DMS114 treated with DMSO at 0.1 percent for 48 hours (cell line): ENCODE results near the gene NSL1.
A peak's percentile ranks its signal among the peaks of the same experiment; 100 is the strongest.
"Not testable (repeated sequence)": the region's sequence is repeated elsewhere in the genome, so short reads cannot be mapped to it uniquely, and the experiment has no call there.

Experiments
- DNase-seq: peaks from one replicate; lab custom pipeline; 2025; ENCODE audit not compliant: unreplicated experiment; lab: John Stamatoyannopoulos, UW

The NSL1 gene

GRCh38 chr1:212752252-212752933, 39.2 kb downstream of the NSL1 start:
- no peak for DNase-seq

DNA sequence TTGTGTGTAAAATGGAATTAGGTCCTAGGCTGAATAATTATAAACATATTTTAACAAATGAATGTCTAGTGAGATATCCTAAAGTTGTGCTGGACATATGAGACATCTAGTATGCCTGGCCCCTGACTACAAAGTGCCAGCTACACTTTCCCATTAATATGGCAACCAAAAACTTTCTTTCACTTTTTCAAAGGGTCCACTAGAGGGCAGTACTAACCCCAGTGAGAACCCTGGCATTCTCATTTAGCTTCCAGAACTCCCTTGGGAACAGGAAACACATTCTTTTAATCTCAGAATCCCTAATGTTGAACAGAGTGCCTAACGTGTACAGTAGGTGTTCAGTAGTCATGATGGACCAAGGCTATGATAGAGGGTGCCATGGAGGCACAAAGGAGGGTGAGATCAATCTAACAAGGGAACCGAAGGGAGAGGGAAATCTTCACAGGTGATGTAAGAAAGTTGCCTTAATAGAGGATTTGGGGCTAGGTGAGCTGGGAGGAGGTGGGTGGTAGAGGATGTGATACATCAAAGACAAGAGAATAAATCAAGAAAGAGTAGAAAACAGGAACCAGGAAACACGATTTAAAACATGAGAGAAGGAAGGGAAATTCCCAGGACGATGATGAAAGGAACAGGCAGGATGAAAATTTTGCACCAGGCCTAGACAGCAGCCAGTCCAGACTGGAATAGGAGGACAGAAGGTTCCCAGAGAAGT, 41.6 kb downstream of the NSL1 start:
- peak; percentile 33 for DNase-seq

- DNase-seq = no peak
Observed at GRCh38 chr1:212746546-212746945, 45.0 kb downstream of the NSL1 start.

GRCh38 chr1:212745303-212745702, 46.3 kb downstream of the NSL1 start:
- no peak for DNase-seq

DNA sequence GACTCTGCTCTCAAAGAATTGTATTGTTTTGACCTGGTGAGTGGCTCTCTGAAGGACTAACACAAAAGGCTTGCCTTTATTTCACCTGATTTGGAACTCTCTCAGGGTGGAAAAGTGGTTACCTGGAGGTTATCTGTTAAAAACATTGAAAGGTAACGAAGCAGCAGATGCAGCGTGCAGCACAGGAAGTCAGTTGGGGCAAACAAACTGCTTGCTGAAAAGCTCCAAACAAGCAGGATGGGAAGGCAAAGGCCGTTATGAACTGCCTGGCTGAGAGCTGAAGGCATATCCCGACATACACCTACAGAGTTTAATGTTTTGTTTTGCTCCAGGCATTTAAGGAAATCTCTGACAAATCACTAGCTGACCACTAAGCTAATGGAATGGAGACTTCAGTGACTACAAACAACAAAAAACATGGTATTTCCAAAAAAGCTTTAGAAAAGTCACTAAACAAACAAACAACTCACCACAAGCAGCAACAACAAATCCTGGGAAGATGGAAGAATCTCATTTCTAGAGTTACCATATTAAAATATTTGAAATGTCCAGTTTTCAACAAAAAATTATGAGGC, 47.6 kb downstream of the NSL1 start:
- no peak for DNase-seq

- DNase-seq = no peak
Observed at GRCh38 chr1:212738330-212738729, 53.2 kb downstream of the NSL1 start.

DNA sequence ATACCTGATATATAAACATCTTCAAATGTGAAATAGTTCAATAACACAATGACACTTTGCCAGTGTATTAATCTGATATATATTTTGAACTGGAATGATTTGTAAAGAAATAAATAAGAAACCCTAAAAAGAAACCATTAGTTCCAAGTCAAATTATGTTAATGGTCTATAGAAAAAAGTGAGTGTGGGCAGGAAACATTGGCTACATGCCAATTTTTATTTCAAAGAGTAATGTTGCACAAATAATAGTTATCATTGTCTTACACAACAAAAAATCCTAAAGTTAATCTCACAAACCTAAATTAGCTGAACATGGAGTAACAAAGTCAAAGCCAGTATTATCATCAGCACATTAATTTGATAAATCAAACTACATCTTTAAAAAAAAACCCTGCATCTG, 54.0 kb downstream of the NSL1 start:
- DNase-seq = no peak

DNA sequence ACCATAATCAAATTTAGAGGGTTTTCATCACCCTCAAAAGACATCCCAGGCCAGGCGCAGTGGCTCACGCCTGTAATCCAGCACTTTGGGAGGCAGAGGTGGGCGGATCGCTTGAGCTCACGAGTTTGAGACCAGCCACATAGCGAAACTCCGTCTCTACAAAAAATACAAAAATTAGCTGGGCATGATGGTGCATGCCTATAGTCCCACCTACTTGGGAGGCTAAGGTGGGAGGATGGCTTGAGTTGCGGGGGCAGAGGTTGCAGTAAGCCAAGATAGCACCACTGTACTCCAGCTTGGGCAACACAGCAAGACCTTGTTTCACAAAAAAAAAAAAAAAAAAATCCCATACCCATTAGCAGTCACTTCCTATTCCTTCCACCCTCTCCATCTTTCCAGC, 58.5 kb downstream of the NSL1 start:
- DNase-seq = no peak

DNA sequence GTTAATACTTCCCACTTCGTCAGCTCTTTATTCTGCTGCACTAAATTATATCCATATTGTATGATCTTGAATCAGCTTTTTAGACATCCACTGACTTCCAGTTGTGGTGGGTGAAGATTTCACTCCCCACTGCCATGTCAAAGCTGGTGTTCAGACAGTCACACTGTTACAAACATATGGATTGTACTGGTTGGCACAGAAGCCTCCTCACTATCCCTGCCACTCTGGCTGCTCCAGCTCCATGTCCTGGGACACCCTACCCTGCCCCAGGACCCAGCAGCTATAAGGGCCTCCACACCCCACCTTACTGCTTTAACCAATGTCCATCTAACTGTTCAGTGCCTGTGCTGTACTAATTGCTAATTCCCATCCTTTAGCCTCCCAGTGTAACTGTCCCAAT, 59.9 kb downstream of the NSL1 start:
- DNase-seq = no peak

DNA sequence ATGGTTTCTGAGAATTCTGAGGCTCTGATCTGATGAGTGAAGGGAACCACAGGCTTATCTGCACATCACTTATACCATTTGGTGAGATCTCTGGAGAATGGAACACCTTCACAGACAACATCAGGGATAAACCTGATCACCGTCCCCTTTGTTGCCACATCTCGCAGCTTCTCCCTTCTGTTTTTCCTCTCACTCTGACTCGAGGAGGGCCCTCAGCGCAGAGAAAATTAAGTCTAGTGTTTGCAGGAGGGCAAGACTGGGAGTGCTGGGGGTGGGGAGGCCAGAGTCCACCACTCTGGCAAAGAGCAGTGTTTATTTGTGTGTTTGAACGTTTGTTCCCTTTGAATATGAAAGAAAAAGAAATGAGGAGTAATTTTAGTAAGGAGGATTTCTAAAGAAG, 63.0 kb downstream of the NSL1 start:
- no peak for DNase-seq

DNA sequence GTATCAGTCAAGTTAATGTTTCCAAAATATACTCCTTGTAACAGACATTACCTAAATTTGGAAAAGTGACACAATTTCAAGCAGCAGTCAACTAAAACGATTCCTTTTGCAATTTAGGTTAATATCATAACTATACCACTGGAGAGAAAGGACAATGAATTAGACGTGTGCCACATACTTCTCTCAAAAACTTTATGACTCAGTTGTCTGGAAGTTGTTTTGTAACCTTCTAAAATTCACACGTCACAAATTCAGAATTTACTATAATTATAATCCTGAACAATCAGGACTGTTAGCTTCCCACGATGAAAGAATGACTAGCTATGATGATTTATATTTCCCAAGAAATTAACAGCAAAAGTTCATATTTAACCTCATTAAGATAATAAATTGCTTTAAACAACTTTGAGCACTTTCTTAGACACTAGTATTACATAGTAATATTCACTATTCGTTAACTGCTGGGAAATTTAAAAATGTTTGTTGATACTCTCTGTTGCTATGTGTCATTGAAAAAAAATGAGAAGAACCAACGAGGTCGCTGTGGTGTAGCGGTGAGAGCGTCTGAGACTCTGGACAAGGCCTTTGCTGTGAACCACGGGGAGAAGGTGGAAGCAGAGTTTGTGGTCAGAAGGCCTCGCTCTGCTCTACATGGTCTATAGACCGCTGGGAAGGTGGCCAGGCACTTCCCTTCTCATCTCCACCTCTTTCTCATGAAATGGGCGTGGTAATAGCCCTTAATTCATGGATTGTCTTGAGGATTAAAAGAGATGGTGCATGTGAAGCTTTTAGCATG, 64.0 kb downstream of the NSL1 start:
- DNase-seq = no peak

DNA sequence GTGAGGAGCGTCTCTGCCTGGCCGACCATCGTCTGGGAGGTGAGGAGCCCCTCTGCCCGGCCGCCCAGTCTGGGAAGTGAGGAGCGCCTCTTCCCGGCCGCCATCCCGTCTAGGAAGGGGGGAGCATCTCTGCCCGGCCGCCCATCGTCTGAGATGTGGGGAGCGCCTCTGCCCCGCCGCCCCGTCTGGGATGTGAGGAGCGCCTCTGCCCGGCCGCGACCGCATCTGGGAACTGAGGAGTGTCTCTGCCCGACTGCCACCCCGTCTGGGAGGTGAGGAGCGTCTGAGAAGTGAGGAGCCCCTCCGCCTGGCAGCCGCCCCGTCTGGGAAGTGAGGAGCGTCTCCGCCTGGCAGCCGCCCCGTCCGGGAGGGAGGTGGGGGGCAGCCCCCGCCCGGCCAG, 66.9 kb downstream of the NSL1 start:
- not testable (repeated sequence) for DNase-seq

GRCh38 chr1:212722270-212722957, 69.2 kb downstream of the NSL1 start:
- DNase-seq = no peak

DNA sequence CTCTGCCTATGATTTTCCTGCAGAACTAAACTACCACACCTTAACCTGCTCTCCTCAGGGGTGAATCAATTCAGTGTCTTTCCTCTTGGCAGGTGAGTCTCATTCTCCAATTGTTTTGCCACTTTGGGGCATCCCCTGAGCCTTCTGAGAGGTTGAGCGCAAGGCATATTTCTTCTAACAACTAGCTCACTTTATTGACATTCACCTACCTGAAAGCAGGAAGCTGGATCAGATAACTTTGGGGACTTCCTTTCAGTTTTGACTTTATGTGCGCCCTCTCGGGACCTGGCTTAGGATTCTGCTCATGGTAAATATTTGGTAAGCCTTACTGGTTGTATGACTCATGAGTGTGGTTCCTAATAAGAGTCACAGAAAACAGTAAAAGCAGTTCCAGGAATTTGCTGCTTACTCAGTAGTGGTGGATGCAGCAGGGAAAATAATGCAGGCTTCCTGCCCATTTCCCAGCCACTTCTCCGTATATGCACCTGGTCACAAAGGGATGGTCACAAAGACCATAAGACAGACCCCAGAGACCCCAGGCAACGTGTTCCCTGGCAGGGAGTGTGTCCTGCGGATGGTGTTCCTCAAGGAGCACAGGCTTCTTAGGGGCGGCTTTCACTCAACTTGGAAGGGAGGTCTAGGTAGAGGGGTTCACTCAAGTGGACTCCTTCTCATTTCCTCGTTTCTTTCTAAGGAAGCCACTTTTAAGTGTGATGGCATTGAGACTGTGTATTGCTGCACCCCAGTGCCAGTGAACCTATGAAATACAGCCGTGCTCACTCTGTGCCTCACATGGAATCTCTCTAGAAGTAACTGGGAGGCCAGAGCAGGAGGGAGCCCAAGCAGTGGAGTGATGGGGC, 70.0 kb downstream of the NSL1 start:
- no peak for DNase-seq

GRCh38 chr1:212719633-212720032, 71.9 kb downstream of the NSL1 start:
- DNase-seq = no peak

GRCh38 chr1:212718499-212718898, 73.1 kb downstream of the NSL1 start:
- no peak for DNase-seq

DNA sequence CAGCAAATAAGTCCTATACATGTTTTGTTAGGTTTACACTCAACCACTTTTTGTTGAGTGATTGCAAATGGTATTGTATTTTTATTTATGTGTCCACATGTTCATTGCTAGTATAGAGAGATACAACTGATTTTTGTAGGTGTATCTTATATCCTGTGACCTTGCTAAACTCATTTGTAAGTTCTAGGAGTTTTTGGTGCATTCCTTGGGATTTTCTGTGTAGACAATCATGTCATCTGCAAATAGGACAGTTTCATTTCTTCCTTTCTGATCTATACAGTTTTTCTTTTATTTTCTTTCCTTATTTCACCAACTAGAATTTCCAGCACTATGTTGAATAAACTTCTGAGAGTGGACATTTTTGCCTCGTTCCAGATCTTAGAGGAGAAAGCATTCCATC, 75.4 kb downstream of the NSL1 start:
- DNase-seq = no peak

GRCh38 chr1:212713465-212714136, 78.0 kb downstream of the NSL1 start:
- DNase-seq = no peak

DNA sequence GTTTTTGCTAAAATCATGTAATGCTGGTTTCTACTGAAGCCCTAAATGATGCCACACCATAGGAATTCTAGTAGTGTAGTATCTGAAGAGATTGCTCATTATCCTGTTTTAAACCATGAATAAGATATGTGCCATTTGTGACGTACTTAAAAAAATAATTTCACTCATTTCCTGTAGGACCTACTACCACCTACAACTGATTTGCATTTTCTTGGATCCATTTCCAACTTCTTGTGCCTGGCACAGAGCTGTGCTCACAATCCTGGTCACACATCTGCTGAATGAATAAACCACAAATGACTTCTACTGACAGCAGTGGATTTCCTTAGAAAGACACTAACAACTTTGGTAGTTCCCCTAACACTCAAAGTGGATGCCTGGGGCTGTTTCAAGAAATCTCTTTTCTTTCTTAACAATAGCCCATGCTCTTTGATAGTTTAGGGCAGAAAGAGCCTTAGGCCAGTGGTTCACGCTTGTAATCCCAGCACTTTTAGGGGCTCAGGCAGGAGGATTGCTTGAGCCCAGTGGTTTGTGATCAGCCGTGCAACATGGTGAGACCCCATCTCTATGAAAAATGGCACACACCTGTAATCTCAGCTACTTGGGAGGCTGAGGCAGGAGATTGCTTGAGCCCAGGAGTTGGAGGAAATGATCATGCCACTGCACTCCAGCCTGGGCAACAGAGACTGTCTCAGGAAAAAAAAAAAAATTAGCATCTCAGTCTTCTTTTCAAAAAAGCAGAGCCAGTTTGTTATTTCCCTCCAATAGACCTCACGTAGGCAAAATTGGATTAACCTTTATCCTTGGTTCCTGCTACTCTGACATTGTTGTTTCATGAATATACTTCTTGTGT, 78.9 kb downstream of the NSL1 start:
- DNase-seq = no peak
